T-helper 2 cell treated with Interferon-gamma antibody and Interleukin-4, amounts not matched to agents 5 μg/mL and 100 μg/mL, for 36 hours (primary cell): ENCODE measurements around the gene SCAF1.

Experiments used
- DNase-seq: peaks from one replicate; pipeline ENCODE4 v3.0.0; 2021; ENCODE audit warnings: low spot score
- H3K27ac Mint-ChIP-seq: one replicate; pipeline ENCODE4 v1.8.0; 2021; ENCODE audit warnings: mild to moderate bottlenecking, mixed read lengths
- H3K27me3 Mint-ChIP-seq: one replicate; pipeline ENCODE4 v1.8.0; 2021; ENCODE audit warnings: low read depth, mixed read lengths
- H3K36me3 Mint-ChIP-seq: one replicate; pipeline ENCODE4 v1.8.0; 2021; ENCODE audit warnings: low read depth, mixed read lengths
- H3K4me1 Mint-ChIP-seq: one replicate; pipeline ENCODE4 v1.8.0; 2021; ENCODE audit warnings: low read depth, mixed read lengths
- H3K4me3 Mint-ChIP-seq: one replicate; pipeline ENCODE4 v1.8.0; 2022; ENCODE audit warnings: mild to moderate bottlenecking, moderate library complexity, mixed read lengths
- H3K9me3 Mint-ChIP-seq: one replicate; pipeline ENCODE4 v1.8.0; 2021; ENCODE audit warnings: mixed read lengths

Gene SCAF1

DNA sequence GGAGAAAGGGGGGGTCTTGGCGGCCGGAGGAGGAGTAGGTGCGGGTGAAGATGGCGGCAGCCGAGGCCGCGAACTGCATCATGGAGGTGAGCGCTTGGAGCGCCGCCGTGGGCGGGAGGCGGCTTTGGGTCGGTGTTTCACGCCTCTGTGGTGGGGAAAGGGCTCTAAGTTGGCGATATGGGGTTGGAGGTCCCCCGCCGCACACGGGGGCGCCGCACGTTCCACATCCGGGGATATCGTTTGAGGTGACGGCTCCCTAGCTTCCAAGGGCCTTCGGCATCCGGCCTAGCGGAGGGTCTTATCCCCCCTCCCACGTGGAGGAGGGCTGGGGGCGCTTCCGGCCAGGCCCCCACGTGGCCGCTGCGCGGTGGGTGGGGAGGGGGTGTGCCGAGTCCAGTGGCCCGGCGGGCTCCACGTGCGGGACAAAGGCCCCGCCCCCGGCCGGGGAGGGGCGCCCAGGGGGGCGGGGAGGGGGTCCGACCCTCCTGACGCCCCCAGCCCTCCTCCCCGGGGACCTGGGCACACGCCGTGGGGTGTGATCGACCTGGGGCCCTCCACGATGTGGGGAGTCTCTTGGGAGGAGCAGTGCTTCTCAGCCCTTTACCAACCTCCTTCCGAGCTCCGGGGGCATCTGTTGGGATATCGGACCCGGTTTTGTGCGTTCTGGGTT, 35.4 kb downstream of the SCAF1 start, which contains the start of gene PRMT1:
PRMT1 (plus strand) TSS at position 41 of the 670 bp plus-strand sequence; CDS start at position 51, 10 bp downstream.
- peak; percentile 57 for DNase-seq
- H3K36me3 Mint-ChIP-seq = peaks cover 14% of the 10 kb centered on the region
- H3K9me3 Mint-ChIP-seq = no peaks in the 10 kb centered on the region
- peak within 1 kb of the TSS; percentile 97 for H3K4me3 Mint-ChIP-seq
- H3K27ac Mint-ChIP-seq = peak within 1 kb of the TSS; percentile 98
- H3K4me1 Mint-ChIP-seq = peaks cover 27% of the 10 kb centered on the region
- H3K27me3 Mint-ChIP-seq = no peaks in the 10 kb centered on the region

DNA sequence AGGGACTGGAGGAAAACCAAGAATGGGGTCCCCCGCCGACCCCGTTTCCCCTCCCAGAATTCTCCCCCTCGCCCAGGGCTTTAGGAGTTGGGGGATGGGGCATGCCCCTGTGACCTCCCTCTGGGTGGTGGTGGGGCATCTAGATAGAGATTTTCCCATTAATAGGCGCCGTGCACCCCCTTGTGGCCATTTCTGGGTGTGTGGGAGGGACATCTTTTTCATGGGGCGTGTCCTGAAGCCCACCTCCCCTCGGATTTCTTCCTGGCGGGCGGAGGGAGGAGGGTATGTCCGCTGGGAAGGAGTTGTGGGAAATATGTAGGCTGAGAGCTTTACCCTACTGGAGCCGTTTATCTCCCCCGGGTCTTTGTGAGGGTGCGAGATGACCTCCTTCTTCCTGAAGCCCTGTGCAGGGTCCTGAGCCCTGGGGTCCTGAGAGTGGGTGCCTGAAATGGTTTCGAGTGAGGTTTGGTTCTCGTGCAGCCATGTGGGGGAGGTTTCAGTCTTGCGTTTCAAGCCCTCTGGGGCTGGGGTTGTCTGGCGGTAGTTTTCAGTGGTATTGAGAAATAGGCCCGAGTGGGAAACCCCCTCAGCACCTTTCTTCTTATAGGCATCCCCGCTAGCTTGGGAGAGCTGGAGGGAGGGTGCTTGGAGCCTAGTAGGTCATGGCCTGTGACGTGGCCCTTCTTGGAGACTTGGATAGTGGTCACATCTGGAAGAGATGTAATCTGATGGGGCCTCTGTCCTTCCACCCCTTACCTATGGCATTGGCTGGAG, 36.1 kb downstream of the SCAF1 start:
- H3K9me3 Mint-ChIP-seq = no peaks in the 10 kb centered on the region
- no peaks in the 10 kb centered on the region for H3K27me3 Mint-ChIP-seq
- H3K36me3 Mint-ChIP-seq = peaks cover 15% of the 10 kb centered on the region
- H3K27ac Mint-ChIP-seq = peak overlapping the region; percentile 87
- H3K4me3 Mint-ChIP-seq = peak overlapping the region; percentile 89
- DNase-seq = peak; percentile 75
- H3K4me1 Mint-ChIP-seq = peaks cover 27% of the 10 kb centered on the region

DNA sequence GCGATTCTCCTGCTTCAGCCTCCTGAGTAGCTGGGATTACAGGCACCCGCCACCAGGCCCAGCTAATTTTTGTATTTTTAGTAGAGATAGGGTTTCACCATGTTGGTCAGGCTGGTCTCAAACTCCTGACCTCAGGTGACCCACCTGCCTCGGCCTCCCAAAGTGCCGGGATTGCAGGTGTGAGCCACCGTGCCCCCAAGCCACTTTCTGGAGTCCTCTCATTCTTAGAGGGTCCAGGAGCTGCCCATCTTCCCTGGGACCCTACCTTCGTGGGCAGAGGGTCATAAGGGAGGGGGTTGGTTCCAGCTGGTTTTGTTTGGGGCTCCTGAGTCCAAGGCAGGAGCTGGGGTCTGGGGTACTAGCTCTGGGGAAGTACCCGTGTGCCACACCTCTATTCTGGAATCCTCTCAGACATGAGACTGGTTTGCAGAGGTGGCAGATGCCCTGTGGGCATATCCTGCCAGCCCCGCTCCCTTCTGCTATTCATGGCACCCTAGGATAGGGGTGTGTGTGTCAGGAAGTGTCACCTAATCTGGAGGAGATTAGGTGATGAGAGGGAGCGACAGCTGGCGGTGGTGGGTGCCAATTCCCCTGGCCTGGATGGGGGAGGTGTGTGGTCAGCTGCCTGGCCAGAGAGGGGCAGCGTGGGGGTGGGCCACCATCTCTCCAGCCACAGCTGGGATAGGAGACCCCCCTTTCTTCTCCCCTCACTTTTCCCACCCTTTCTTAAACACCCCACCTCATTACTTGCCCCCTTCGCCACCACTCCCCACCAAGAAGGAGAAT, 37.2 kb downstream of the SCAF1 start:
- peaks cover 25% of the 10 kb centered on the region for H3K4me1 Mint-ChIP-seq
- H3K9me3 Mint-ChIP-seq = no peaks in the 10 kb centered on the region
- H3K27me3 Mint-ChIP-seq = no peaks in the 10 kb centered on the region
- H3K36me3 Mint-ChIP-seq = peaks cover 18% of the 10 kb centered on the region
- DNase-seq = no peak
- H3K27ac Mint-ChIP-seq = no peak overlapping the region
- peak overlapping the region; percentile 18 for H3K4me3 Mint-ChIP-seq

DNA sequence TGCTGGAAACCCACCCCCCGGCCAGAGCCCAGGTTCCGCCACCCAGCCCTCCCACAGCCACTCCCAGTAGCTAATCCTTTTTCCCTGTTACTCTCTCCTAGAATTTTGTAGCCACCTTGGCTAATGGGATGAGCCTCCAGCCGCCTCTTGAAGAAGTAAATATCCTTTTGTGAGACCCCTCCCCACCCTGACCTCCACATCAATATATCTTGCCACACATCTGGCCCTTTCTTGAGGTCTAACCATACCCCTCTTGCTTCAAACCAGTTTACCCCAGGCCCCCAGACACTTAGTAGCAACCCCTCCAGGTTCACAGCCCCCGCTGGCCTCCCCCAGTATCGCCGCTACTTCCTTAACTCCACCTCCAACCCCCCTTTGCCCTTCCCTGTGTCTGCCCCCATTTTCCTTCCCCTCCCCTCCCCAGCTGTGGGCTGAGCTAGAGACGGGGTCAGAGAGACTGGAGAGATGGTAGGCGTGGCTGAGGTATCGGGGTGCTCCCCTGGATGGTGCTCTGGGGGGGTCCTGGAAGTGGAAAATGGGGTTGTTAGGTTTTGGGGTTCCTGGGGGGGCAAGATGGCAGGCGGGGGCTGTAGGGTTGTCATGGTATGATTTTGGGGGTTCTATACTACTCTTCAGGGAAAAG, 37.9 kb downstream of the SCAF1 start:
- Mint-ChIP-seq H3K27ac (peak overlapping the region; percentile 45), H3K4me3 (peak overlapping the region; percentile 21), H3K9me3 (no peaks in the 10 kb centered on the region), H3K4me1 (peaks cover 25% of the 10 kb centered on the region), H3K36me3 (peaks cover 20% of the 10 kb centered on the region), H3K27me3 (no peaks in the 10 kb centered on the region)
- no peak for DNase-seq

DNA sequence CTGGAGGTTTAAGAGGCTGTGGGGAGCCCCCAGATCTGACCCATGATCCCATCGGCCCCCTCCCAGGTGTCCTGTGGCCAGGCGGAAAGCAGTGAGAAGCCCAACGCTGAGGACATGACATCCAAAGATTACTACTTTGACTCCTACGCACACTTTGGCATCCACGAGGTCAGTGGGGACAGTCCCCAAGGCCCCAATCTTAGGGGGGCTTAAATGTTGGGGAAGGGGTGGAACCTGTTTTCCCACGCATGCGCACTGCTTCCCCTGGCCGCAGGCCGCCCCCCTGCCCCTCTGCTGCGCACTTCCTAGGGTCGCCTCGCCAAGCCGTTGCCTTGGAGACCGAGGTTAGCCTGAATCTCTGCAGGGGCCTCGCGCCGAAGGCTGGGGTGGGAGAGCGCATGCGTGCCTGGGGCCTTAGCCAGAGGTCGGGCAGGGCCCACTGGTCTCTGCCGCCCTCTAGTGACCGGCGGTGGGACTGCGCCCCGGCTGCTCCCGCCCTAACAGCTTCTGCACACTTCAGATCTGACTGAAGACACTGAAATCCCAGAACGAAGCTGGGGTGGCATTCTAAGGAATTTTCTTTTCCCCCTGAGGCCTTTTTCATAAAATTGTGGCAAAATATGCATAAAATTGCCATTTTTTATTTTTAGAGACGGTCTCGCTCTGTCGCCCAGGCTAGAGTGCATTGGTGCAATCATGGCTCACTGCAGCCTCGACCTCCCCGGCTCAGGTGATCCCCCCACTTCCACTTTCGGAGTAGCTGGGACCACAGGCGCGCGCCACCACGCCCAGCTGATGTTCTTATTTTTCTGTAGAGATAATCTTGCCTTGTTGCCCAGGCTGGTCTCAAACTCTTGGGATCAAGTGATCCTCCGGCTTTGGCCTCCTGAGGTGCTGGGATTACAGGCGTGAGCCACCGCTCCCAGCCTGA, 38.7 kb downstream of the SCAF1 start:
- Mint-ChIP-seq H3K4me3 (no peak overlapping the region), H3K9me3 (no peaks in the 10 kb centered on the region), H3K27me3 (no peaks in the 10 kb centered on the region), H3K36me3 (peaks cover 24% of the 10 kb centered on the region), H3K4me1 (peaks cover 25% of the 10 kb centered on the region), H3K27ac (peak overlapping the region; percentile 45)
- peak; percentile 90 for DNase-seq

DNA sequence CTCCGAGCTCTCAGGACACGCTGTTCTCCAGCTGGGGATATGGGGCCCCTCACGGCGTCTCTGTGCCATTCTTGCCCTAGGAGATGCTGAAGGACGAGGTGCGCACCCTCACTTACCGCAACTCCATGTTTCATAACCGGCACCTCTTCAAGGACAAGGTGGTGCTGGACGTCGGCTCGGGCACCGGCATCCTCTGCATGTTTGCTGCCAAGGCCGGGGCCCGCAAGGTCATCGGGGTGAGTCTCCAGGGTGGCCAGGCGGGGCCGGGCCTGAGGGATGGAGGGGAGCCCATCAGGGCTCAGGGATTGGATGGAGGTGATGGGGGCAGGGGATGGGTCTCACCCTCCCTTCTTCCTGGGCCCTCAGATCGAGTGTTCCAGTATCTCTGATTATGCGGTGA, 39.8 kb downstream of the SCAF1 start:
- Mint-ChIP-seq H3K27me3 (no peaks in the 10 kb centered on the region), H3K4me1 (peaks cover 20% of the 10 kb centered on the region), H3K36me3 (peaks cover 27% of the 10 kb centered on the region), H3K9me3 (no peaks in the 10 kb centered on the region), H3K27ac (no peak overlapping the region), H3K4me3 (no peak overlapping the region)
- no peak for DNase-seq

DNA sequence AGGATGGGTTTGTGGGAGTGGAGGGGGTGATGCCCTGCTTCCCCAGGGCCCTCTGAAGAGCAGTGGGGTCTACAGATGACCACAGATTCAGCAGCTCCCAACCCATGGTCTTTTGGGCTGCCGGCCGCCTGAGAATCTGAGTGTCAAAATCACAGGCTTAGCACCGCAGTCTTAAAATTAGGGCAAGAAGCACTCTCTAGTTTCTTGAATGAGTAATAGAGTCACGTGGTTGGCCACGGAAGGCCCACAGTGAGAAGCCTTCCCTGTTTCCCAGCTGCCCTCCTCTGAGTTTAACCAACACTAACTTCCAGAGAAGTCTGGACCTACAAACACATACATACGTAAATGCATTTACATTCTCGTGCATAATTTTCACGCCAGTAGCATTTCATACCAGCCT, 40.3 kb downstream of the SCAF1 start:
- H3K4me1 Mint-ChIP-seq = peaks cover 22% of the 10 kb centered on the region
- H3K27me3 Mint-ChIP-seq = no peaks in the 10 kb centered on the region
- H3K9me3 Mint-ChIP-seq = no peaks in the 10 kb centered on the region
- no peak overlapping the region for H3K27ac Mint-ChIP-seq
- H3K4me3 Mint-ChIP-seq = no peak overlapping the region
- DNase-seq = no peak
- peaks cover 31% of the 10 kb centered on the region for H3K36me3 Mint-ChIP-seq

DNA sequence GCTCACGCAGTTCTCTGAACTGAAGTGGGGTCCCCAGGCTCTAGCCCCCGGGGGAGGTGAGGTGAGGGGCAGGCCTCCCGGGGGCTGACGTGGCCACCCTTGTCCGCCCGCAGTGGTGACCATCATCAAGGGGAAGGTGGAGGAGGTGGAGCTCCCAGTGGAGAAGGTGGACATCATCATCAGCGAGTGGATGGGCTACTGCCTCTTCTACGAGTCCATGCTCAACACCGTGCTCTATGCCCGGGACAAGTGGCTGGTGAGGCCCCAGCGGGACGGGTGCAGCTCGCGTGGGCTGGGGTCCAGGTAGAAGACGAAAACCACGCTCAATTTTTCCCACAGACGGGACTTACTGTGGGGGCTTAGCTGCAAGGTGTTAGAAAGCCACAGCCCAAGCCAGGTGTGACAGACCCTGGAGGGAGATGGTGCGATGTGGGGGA, 41.8 kb downstream of the SCAF1 start:
- Mint-ChIP-seq H3K4me3 (no peak overlapping the region), H3K4me1 (peaks cover 15% of the 10 kb centered on the region), H3K27me3 (no peaks in the 10 kb centered on the region), H3K9me3 (no peaks in the 10 kb centered on the region), H3K27ac (no peak overlapping the region), H3K36me3 (peaks cover 36% of the 10 kb centered on the region)
- DNase-seq = no peak

DNA sequence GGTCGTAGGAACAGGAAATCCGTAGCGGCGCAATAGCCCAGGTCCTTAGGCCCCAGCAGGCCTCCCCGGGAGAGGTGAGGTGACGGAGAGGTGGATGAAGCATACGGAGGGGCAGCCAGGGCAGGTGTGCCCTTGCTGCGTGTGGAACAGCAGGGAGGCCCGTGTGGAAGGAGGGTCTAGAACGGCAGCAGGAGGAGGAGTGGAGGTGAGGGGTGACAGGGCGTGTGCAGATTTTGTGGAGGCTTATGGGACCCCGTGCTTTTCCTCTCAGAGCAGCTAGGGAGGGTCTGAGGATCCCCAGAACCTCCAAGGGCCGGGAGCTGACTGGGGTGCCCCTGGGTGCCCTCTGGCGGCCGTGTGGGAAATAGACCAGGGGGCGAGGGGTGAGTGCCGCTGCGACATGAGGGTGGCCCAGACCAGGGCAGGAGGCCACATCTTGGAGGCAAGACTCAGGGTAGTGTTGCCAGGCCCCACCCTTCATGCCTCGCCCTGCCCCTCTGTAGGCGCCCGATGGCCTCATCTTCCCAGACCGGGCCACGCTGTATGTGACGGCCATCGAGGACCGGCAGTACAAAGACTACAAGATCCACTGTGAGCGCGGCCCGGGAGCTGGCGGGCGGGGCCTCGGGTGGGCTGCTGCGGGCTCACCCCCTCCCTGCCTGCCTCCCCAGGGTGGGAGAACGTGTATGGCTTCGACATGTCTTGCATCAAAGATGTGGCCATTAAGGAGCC, 42.4 kb downstream of the SCAF1 start:
- Mint-ChIP-seq H3K4me1 (peaks cover 15% of the 10 kb centered on the region), H3K9me3 (no peaks in the 10 kb centered on the region), H3K4me3 (no peak overlapping the region), H3K27ac (no peak overlapping the region), H3K27me3 (no peaks in the 10 kb centered on the region), H3K36me3 (peaks cover 36% of the 10 kb centered on the region)
- DNase-seq = no peak

DNA sequence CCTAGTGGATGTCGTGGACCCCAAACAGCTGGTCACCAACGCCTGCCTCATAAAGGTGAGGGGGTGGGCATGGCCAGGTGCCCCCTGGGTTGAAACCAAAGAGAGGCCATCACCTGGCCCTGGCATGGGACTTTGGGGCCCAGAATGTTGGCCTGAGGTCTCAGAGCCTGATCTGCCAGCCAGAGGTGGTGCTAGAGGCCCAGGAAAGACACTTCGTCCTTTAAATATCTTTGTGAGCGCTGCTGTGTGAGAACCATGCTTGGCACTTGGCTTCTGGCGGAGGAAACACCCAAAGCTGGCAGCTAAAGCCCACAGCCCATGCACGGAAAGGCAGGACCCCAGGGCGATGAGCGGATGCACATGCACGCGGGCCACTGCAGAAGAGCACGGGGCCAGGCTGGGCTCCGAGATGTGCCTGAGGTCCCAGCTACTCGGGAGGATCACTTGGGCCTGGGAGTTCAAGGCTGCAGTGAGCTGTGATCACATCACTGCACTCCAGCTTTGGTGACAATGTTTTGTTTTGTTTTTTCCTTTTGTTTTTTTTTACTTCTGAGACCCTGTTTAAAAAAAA, 43.1 kb downstream of the SCAF1 start:
- Mint-ChIP-seq H3K4me1 (peaks cover 14% of the 10 kb centered on the region), H3K27me3 (no peaks in the 10 kb centered on the region), H3K27ac (no peak overlapping the region), H3K4me3 (no peak overlapping the region), H3K9me3 (no peaks in the 10 kb centered on the region), H3K36me3 (peaks cover 37% of the 10 kb centered on the region)
- no peak for DNase-seq

DNA sequence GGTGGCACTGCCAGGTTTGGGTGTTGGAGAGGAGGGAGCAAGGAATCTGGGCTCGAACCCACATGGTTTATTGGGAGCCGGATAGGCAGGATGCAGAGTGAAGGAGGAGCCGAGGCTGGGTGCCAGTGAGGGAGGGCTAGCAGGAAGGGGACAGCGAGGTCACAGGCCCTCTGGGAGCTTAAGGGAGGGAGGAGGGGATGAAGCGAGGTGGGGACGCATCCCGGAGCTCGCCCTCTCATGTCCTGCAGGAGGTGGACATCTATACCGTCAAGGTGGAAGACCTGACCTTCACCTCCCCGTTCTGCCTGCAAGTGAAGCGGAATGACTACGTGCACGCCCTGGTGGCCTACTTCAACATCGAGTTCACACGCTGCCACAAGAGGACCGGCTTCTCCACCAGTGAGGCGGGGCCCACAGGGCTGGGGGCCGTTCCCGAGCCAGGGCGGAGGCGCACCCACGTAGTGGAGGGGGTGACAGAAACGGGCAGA, 43.9 kb downstream of the SCAF1 start:
- Mint-ChIP-seq H3K4me1 (peaks cover 18% of the 10 kb centered on the region), H3K27ac (peak overlapping the region; percentile 8), H3K4me3 (no peak overlapping the region), H3K9me3 (no peaks in the 10 kb centered on the region), H3K36me3 (peaks cover 37% of the 10 kb centered on the region), H3K27me3 (peaks cover 7% of the 10 kb centered on the region)
- DNase-seq = no peak

DNA sequence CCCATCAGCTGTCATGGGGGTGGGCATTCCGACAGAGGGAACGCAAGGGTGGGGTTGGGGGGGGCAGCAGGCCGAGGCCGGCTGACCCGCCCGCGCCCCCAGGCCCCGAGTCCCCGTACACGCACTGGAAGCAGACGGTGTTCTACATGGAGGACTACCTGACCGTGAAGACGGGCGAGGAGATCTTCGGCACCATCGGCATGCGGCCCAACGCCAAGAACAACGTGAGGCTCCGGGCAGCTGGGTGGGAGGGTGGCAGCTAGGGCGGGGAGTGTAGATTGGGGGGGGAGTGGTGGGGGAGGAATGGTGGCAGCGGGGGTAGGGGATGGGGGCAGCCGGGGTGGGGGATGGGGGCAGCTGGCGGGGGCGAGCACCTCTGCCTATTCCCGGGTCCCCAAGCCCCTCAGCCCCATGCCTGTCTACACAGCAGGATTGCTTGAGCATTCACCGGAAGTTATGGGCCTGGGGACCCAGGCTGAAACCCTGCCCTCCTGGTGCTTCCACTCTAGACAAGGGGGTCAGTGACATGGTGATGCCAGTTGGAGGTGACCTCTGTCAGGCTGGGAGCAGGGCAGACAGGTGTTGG, 44.6 kb downstream of the SCAF1 start:
- Mint-ChIP-seq H3K9me3 (no peaks in the 10 kb centered on the region), H3K4me1 (peaks cover 20% of the 10 kb centered on the region), H3K4me3 (no peak overlapping the region), H3K27ac (no peak overlapping the region), H3K36me3 (peaks cover 36% of the 10 kb centered on the region), H3K27me3 (peaks cover 9% of the 10 kb centered on the region)
- no peak for DNase-seq
